Heart left ventricle (tissue), 16 donors: ENCODE results near the gene WNT7B. TPM values are rescaled to one million over a fixed set of nuclear protein-coding genes. Genes with fewer than 3 reads are reported as not detected.

Experiments used
- ATAC-seq, 4 donors: fragments of 200-7000 bp; cut with Tn5 transposase; one replicate each; pipeline ENCODE4 v1.9.1; 2020 to 2022; ENCODE audit warnings: moderate library complexity in 4 of 4, mild to moderate bottlenecking in 3 of 4, moderate number of reproducible peaks in 1 of 4
- DNase-seq, 5 donors: peaks; one replicate each; pipeline ENCODE4 v3.0.0-alpha.2; 2020
- H3K27ac ChIP-seq, 12 donors: fragments of 200-600 bp; sonication (generic) in 4 of 12; one replicate each; pipeline versions ENCODE4 v1.5.0 to v1.8.0; 2016 to 2022; ENCODE audit warnings: mild to moderate bottlenecking in 2 of 12
- H3K27me3 ChIP-seq, 9 donors: fragments of 200-600 bp; sonication (generic) in 2 of 9; one replicate each; pipeline versions ENCODE4 v1.5.1 to v1.8.0; 2016 to 2022; ENCODE audit warnings: mild to moderate bottlenecking in 3 of 9
- H3K36me3 ChIP-seq, 9 donors: fragments of 200-600 bp; sonication (generic) in 2 of 9; one replicate each; pipeline versions ENCODE4 v1.5.0 to v1.8.0; 2018 to 2022; ENCODE audit warnings: mild to moderate bottlenecking in 2 of 9
- H3K4me1 ChIP-seq, 12 donors: fragments of 200-600 bp; sonication (generic) in 4 of 12; one replicate each; pipeline versions ENCODE4 v1.5.0 to v1.8.0; 2016 to 2022; ENCODE audit warnings: mild to moderate bottlenecking in 3 of 12
- H3K4me3 ChIP-seq, 12 donors: fragments of 200-600 bp; sonication (generic) in 4 of 12; one replicate each; pipeline versions ENCODE4 v1.5.0 to v1.8.0; 2017 to 2022; ENCODE audit warnings: mild to moderate bottlenecking in 9 of 12, moderate library complexity in 4 of 12
- H3K9me3 ChIP-seq, 12 donors: fragments of 200-600 bp; sonication (generic) in 4 of 12; one replicate each; pipeline versions ENCODE4 v1.5.0 to v1.8.0; 2016 to 2022; ENCODE audit warnings: mild to moderate bottlenecking in 1 of 12
- CTCF ChIP-seq, 12 donors: fragments of 200-600 bp; sonication (generic) in 4 of 12; IDR thresholded peaks; one replicate each; pipeline versions ENCODE4 v1.5.0 to v1.8.0; 2018 to 2022; ENCODE audit warnings: antibody characterized with exemption in 12 of 12, mild to moderate bottlenecking in 5 of 12
- POLR2A ChIP-seq, 2 donors: fragments of 450-650 bp; IDR thresholded peaks; one replicate each; pipeline ENCODE4 v1.6.1; 2017; ENCODE audit warnings: antibody characterized with exemption in 2 of 2, mild to moderate bottlenecking in 2 of 2, moderate library complexity in 2 of 2
- WGBS, 4 donors: extraction: QIAGEN DNeasy Blood & Tissue Kit in 2 of 4; methylation state at CpG; one replicate each; pipeline versions ENCODE4 v1.1.5 to v1.1.7; 2013 to 2018; 5-methylcytosine and 5-hydroxymethylcytosine counted together
- intact Hi-C, 10 donors: fragments of 100-400 bp; cut with DNase I; formaldehyde crosslinking; loops; one replicate each; pipeline versions ENCODE4 v1.11.1 to v1.14.2; 2022
- polyA plus RNA-seq, 2 donors: library from polyadenylated mRNA; stranded (reverse); fragments of 200-250 nt; gene quantifications; one replicate each; pipeline ENCODE4 v1.2.3, GENCODE V29; 2013
- total RNA-seq, 9 donors: library from RNA; depleted of rRNA in 2 of 9; stranded (reverse); fragments of >200 nt in 2 of 9; fragmentation: NEBNext Ultra II Directional in 3 of 9; extraction: Animal tissue kit (Norgen Biotek cat#: 25700) in 3 of 9; gene quantifications; one replicate each; pipeline versions ENCODE4 v1.1.0 to v1.2.4, GENCODE V29; 2016 to 2023
- donor health status: ischemic (EF 13 %, LVEDD 7.1; RV severe dilation, severe dysfunction).
- donor health status: healthy with polysubstance abuse.
- donor health status: DM: no; HTN: yes; CAD: no.
- donor health status: DM: no; HTN: no; CAD: no.
- donor health status: ischemic (EF 25% LVEDD 6.9; RV normal size, moderate dysfunction).
- donor health status: ischemic (EF 25% LVEDD 5.7; RV mildly dilated, moderate dysfunction).
- donor health status: healthy.
- donor health status: DM: yes; HTN: yes; CAD: no.
- donor health status: ischemic (EF 35%, LVEDD 5.7; RV mildly dilated, moderate dysfunction).
- donor health status: nonischemic (EF 11% LVEDD 7.7; RV severe dilation, severe dysfunction).
- donor health status: DM: yes; HTN: yes; CAD: no.
- donor health status: PGD.
- donor health status: ischemic (EF 29% LVEDD 5.4; RV normal size, mild dysfunction).
- donor health status: nonischemic (EF 23%, LVEDD 6.1; RV moderate dilation, normal function).

Gene WNT7B
- total and polyA plus RNA-seq, 11 donors: 0.36 TPM; not detected in 10

GRCh38 chr22:46012881-46013281, 35.9 kb upstream of the WNT7B start:
- ATAC-seq: peak in 2 of 4 donors; percentile 0
- peak in 4 of 5 donors; percentile 23 to 65 (median 40) for DNase-seq
- peak overlapping the region in 7 of 12 donors; percentile 60 to 77 (median 68) for H3K4me3 ChIP-seq
- intact Hi-C loops: loop anchor here in 4 of 10 donors (1.0 to 5.0 kb wide), 3 partner anchors 58 to 79 kb away; no protein-coding TSS in a partner anchor
- no peaks in the 10 kb centered on the region for H3K27me3 ChIP-seq
- H3K4me1 ChIP-seq: peaks cover 3 to 47% (median 30%) of the 10 kb centered on the region in 12 donors
- H3K27ac ChIP-seq: peak overlapping the region; percentile 92 to 98 (median 96)
- TF ChIP-seq POLR2A (IDR thresholded peaks at IDR 0.05): no peak
- TF ChIP-seq CTCF (IDR thresholded peaks at IDR 0.05): no peak
- H3K36me3 ChIP-seq: no peaks in the 10 kb centered on the region
- WGBS, 4 donors: 47 to 65% (median 62%) methylated on average over 7 to 11 of the region's 11 CpGs
- peaks cover 0 to 16% (median 10%) of the 10 kb centered on the region in 12 donors for H3K9me3 ChIP-seq

- TF ChIP-seq POLR2A (IDR thresholded peaks at IDR 0.05) (no peak), CTCF (IDR thresholded peaks at IDR 0.05) (no peak)
- H3K27ac ChIP-seq: peak overlapping the region in 11 of 12 donors; percentile 93 to 98 (median 96)
- H3K4me1 ChIP-seq: peaks cover 3 to 53% (median 35%) of the 10 kb centered on the region in 12 donors
- H3K9me3 ChIP-seq: peaks cover 0 to 16% (median 10%) of the 10 kb centered on the region in 12 donors
- peak overlapping the region in 1 of 12 donors; percentile 68 for H3K4me3 ChIP-seq
- 86 to 93% (median 87%) methylated on average over 10 to 13 of the region's 13 CpGs for WGBS, 4 donors
- ATAC-seq (no peak), DNase-seq (peak in 4 of 5 donors; percentile 21 to 56 (median 30))
- intact Hi-C loops: loop anchor here in 3 of 10 donors (5.0 kb wide), 2 partner anchors 60 to 80 kb away; no protein-coding TSS in a partner anchor
- H3K27me3 ChIP-seq: no peaks in the 10 kb centered on the region
- H3K36me3 ChIP-seq: no peaks in the 10 kb centered on the region
Observed at GRCh38 chr22:46012182-46012880, 35.4 kb upstream of the WNT7B start.

GRCh38 chr22:46011627-46012181, 34.7 kb upstream of the WNT7B start:
- Histone ChIP-seq H3K27ac (peak overlapping the region in 9 of 12 donors; percentile 52 to 98 (median 96)), H3K27me3 (no peaks in the 10 kb centered on the region), H3K4me3 (no peak overlapping the region), H3K4me1 (peaks cover 3 to 59% (median 41%) of the 10 kb centered on the region in 12 donors), H3K9me3 (peaks cover 0 to 16% (median 10%) of the 10 kb centered on the region in 12 donors), H3K36me3 (no peaks in the 10 kb centered on the region)
- no peak for ATAC-seq
- intact Hi-C loops: loop anchor here in 3 of 10 donors (5.0 kb wide), 2 partner anchors 61 to 81 kb away; no protein-coding TSS in a partner anchor
- no peak for TF ChIP-seq POLR2A (IDR thresholded peaks at IDR 0.05)
- TF ChIP-seq CTCF (IDR thresholded peaks at IDR 0.05): no peak
- peak in 3 of 5 donors; percentile 27 to 63 (median 34) for DNase-seq
- 78 to 93% (median 81%) methylated on average over 14 to 18 of the region's 18 CpGs for WGBS, 4 donors
